HEK293T (cell line): ENCODE measurements around the gene GOLM1.

Source experiments
- ARNT ChIP-seq: fragments of 450-650 bp; IDR thresholded peaks from 2 replicates; pipeline ENCODE4 v1.6.1; 2017; ENCODE audit warnings: mild to moderate bottlenecking
- BHLHE40 ChIP-seq: fragments of 450-650 bp; IDR thresholded peaks from 2 replicates; pipeline ENCODE4 v1.6.1; 2016; ENCODE audit warnings: mild to moderate bottlenecking, moderate library complexity, borderline replicate concordance
- CTBP1 ChIP-seq: fragments of 450-650 bp; IDR thresholded peaks from 2 replicates; pipeline ENCODE4 v1.6.1; 2016; ENCODE audit warnings: borderline replicate concordance
- ELF4 ChIP-seq: fragments of 450-650 bp; IDR thresholded peaks from 2 replicates; pipeline ENCODE4 v1.6.1; 2017; ENCODE audit warnings: antibody characterized with exemption
- FOXK2 ChIP-seq: fragments of 450-650 bp; IDR thresholded peaks from 2 replicates; pipeline ENCODE4 v1.6.1; 2016; ENCODE audit warnings: mild to moderate bottlenecking
- FOXM1 ChIP-seq: fragments of 450-650 bp; IDR thresholded peaks from 2 replicates; pipeline ENCODE4 v1.6.1; 2017; ENCODE audit warnings: mild to moderate bottlenecking, borderline replicate concordance
- HDGF ChIP-seq: fragments of 450-650 bp; IDR thresholded peaks from 2 replicates; pipeline ENCODE4 v1.6.1; 2017; ENCODE audit warnings: antibody characterized with exemption, borderline replicate concordance
- L3MBTL2 ChIP-seq: fragments of 450-650 bp; conservative IDR thresholded peaks from 2 replicates; pipeline ENCODE4 v1.6.1; 2016; ENCODE audit warnings: mild to moderate bottlenecking
- LEF1 ChIP-seq: fragments of 450-650 bp; IDR thresholded peaks from 2 replicates; pipeline ENCODE4 v1.6.1; 2017; ENCODE audit warnings: mild to moderate bottlenecking, borderline replicate concordance
- NFRKB ChIP-seq: fragments of 450-650 bp; IDR thresholded peaks from 2 replicates; pipeline ENCODE4 v1.6.1; 2016; ENCODE audit warnings: mild to moderate bottlenecking, moderate library complexity
- SP1 ChIP-seq: fragments of 450-650 bp; IDR thresholded peaks from 2 replicates; pipeline ENCODE4 v1.6.1; 2017
- SUZ12 ChIP-seq: fragments of 450-650 bp; IDR thresholded peaks from 2 replicates; pipeline ENCODE4 v1.6.1; 2016; ENCODE audit warnings: mild to moderate bottlenecking
- TARDBP ChIP-seq: fragments of 450-650 bp; IDR thresholded peaks from 2 replicates; pipeline ENCODE4 v1.6.1; 2016
- ZNF384 ChIP-seq: fragments of 450-650 bp; IDR thresholded peaks from 2 replicates; pipeline ENCODE4 v1.6.1; 2016

DNA sequence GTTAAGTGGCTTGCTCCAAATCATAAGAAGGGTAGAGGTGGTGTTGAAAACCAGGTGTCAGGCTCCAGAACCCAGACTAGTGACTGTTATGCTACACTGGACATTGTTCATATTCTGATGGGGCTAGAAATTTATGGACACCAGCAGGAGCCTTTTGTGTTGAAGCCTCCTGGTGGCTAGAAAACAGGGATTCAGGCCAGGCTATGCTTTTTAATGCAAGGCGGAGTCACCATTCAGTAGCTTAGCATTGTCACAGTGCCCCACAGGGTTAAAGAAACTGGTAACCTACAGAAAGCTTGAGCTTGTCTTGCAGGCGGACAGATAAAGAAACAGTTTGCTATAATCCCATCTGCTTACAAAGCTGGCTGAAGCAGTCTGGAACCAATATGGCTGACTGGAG lies 23.0 kb upstream of the GOLM1 start:
- TF ChIP-seq FOXM1 (no peak), BHLHE40 (no peak), SP1 (no peak), ELF4 (no peak), TARDBP (no peak), ARNT (no peak), FOXK2 (no peak), ZNF384 (no peak), SUZ12 (no peak), LEF1 (no peak), NFRKB (no peak), CTBP1 (no peak), L3MBTL2 (no peak), HDGF (no peak)
